Measurements from ENCODE around the gene GNAQ. TPM values are rescaled to one million over a fixed set of nuclear protein-coding genes. Genes with fewer than 3 reads are reported as not detected.

Gene GNAQ
- total and polyA plus RNA-seq, 2 of the 4 experiments (the other 2 are of a cell fraction): 23.1 to 50.7 TPM

GRCh38 chr9:77848404-77848803 is 183.2 kb downstream of the GNAQ start:
- no peaks in the 10 kb centered on the region for H3K9me3 ChIP-seq (ENCODE audit: control insufficient read depth, insufficient read depth, low read length)

More at GRCh38 chr9:77848404-77848803, 183.2 kb downstream of the GNAQ start:
- peak overlapping the region; percentile 10; the same call in 1 of the 2 replicates for H3K14ac ChIP-seq (replicated peaks; ENCODE audit: low read depth, low read length)
- in situ Hi-C loops (cut with MboI; ENCODE audit: low sequenced_read_pairs) (no loop called here), intact Hi-C loops (cut with micrococcal nuclease) (no loop called here), dilution Hi-C loops (cut with HindIII; ENCODE audit: low sequenced_read_pairs, unreplicated experiment) (no loop called here)
- TF ChIP-seq MAFK (IDR thresholded peaks at IDR 0.05; ENCODE audit: low read depth, low read length) (no peak), ELK1 (IDR thresholded peaks at IDR 0.05; ENCODE audit: borderline replicate concordance, low read depth, low read length) (no peak), CHD1 (IDR thresholded peaks at IDR 0.05; ENCODE audit: low read depth, low read length) (no peak)
- no peak; the same call in 1 of the 2 replicates for ATAC-seq (ENCODE audit: low read depth)
- H4K5ac ChIP-seq (ENCODE audit: low read depth, low read length): no peak overlapping the region
- no TSS peak for BruUV-seq (replicated peaks)
- H3K23ac ChIP-seq (ENCODE audit: low read depth, low read length): peak overlapping the region; percentile 7; the same call in 1 of the 2 replicates
- H3K18ac ChIP-seq (ENCODE audit: low read depth, low read length): no peak overlapping the region
- no peak overlapping the region; the same call in 1 of the 2 replicates for H4K91ac ChIP-seq (ENCODE audit: insufficient read depth, low read depth, low read length)
- no peak overlapping the region for H2AK9ac ChIP-seq (replicated peaks; ENCODE audit: low read depth, low read length, poor library complexity)
- DNase-seq: no peak
- H3K9ac ChIP-seq (ENCODE audit: low read depth, low read length): no peak overlapping the region
- H2BK20ac ChIP-seq (ENCODE audit: low read depth, low read length): peak overlapping the region; percentile 26; the same call in 1 of the 2 replicates
- ChIA-PET POLR2A (ENCODE audit: unreplicated experiment) (no interaction called here), CTCF (no interaction called here)
- H2BK120ac ChIP-seq (ENCODE audit: low read depth, low read length): 0 out of 2 replicates have a peak overlapping the region, but pooled peaks have one; percentile 44
- H3K4me3 ChIP-seq (ENCODE audit: insufficient read depth, low read depth, low read length): no peak overlapping the region
- no peak overlapping the region for H2AFZ ChIP-seq (replicated peaks; ENCODE audit: low read length, poor library complexity)
- no peaks in the 10 kb centered on the region for H3K27me3 ChIP-seq (ENCODE audit: control insufficient read depth, insufficient read depth, low read length)
- H3K4me2 ChIP-seq (ENCODE audit: low read depth, low read length): no peak overlapping the region
- H3K4me1 ChIP-seq (ENCODE audit: control insufficient read depth, insufficient read depth, low read length): peaks cover 26% of the 10 kb centered on the region
- H3K56ac ChIP-seq (ENCODE audit: extremely low read depth, insufficient read depth, low read length): no peak overlapping the region
- H2AK5ac ChIP-seq (ENCODE audit: low read depth, low read length): peak overlapping the region; percentile 5; the same call in 1 of the 2 replicates
- peak overlapping the region; percentile 46; the same call in 1 of the 2 replicates for H3K4ac ChIP-seq (ENCODE audit: low read depth, low read length)
- WGBS, 2 experiments (ENCODE audit: extremely low coverage in 2 of 2, insufficient read length in 1 of 2): no CpG with 5 or more reads among the region's 2 CpGs
- 0 out of 3 replicates have a peak overlapping the region, but pooled peaks have one; percentile 12 for H2BK15ac ChIP-seq (ENCODE audit: low read depth, low read length)
- peaks cover 33% of the 10 kb centered on the region for H3K9me1 ChIP-seq (ENCODE audit: insufficient read depth, low read length)
- peaks cover 28 to 67% of the 10 kb centered on the region in 2 experiments for H3K79me1 ChIP-seq (ENCODE audit: low read depth in 1 of 2, low read length in 2 of 2)
- no peaks in the 10 kb centered on the region for H3K36me3 ChIP-seq (ENCODE audit: control insufficient read depth, insufficient read depth, low read length)
- 0 out of 2 replicates have a peak overlapping the region, but pooled peaks have one; percentile 15 for H3K27ac ChIP-seq (ENCODE audit: insufficient read depth, low read length)
- H4K8ac ChIP-seq (ENCODE audit: low read depth in 2 of 2, low read length in 2 of 2): no peak overlapping the region
- peaks cover 19% of the 10 kb centered on the region; the same call in 1 of the 2 replicates for H4K20me1 ChIP-seq (ENCODE audit: insufficient read depth, low read length)
- H2BK5ac ChIP-seq (ENCODE audit: low read depth, low read length, poor library complexity, severe bottlenecking): peak overlapping the region; percentile 5

Data from IMR-90 (cell line).